HepG2 (cell line): ENCODE measurements around the gene ST3GAL2. TPM values are rescaled to one million over a fixed set of nuclear protein-coding genes. Genes with fewer than 3 reads are reported as not detected.
A peak's percentile ranks its signal among the peaks of the same experiment; 100 is the strongest.

ENCODE experiments used
- AGO1 ChIP-seq: fragments of 200-400 bp; formaldehyde crosslinking; IDR thresholded peaks from 2 replicates; pipeline ENCODE4 v1.6.1; 2017; ENCODE audit warnings: mild to moderate bottlenecking, low read depth, low read length, moderate library complexity; ENCODE audit not compliant: poor library complexity, severe bottlenecking
- ATRX ChIP-seq: sonication (generic); formaldehyde crosslinking; IDR thresholded peaks from 2 replicates; pipeline ENCODE4 v1.4.0; 2020; ENCODE audit warnings: missing genetic modification reagents, borderline replicate concordance
- BCLAF1 ChIP-seq: fragments of 450-650 bp; IDR thresholded peaks from 2 replicates; pipeline ENCODE4 v1.6.1; 2017; ENCODE audit warnings: mild to moderate bottlenecking
- CBX2 ChIP-seq, 2 experiments: fragments of 200-600 bp in 1 of 2; sonication (generic); formaldehyde crosslinking in 1 of 2; IDR thresholded peaks; 2 replicates each; pipeline versions ENCODE4 v1.7.0 to v1.8.1; 2018 to 2022; ENCODE audit warnings: low read depth in 2 of 2, low read length in 1 of 2, mild to moderate bottlenecking in 1 of 2, missing genetic modification reagents in 1 of 2
- FLYWCH1 ChIP-seq: sonication (generic); formaldehyde crosslinking; IDR thresholded peaks from 2 replicates; pipeline ENCODE4 v1.8.1; 2023; ENCODE audit warnings: mild to moderate bottlenecking, missing genetic modification reagents
- GLI4 ChIP-seq: sonication (generic); formaldehyde crosslinking; IDR thresholded peaks from 2 replicates; pipeline ENCODE4 v1.5.1; 2020; ENCODE audit warnings: missing genetic modification reagents, mild to moderate bottlenecking, moderate library complexity, borderline replicate concordance
- GTF3A ChIP-seq: sonication (generic); formaldehyde crosslinking; conservative IDR thresholded peaks from 2 replicates; pipeline ENCODE4 v1.4.0; 2020; ENCODE audit warnings: mild to moderate bottlenecking, missing genetic modification reagents
- PHB2 ChIP-seq: fragments of 450-650 bp; IDR thresholded peaks from 2 replicates; pipeline ENCODE4 v1.6.1; 2018; ENCODE audit not compliant: partially characterized antibody
- REPIN1 ChIP-seq: sonication (generic); formaldehyde crosslinking; IDR thresholded peaks from 2 replicates; pipeline ENCODE4 v1.8.0; 2022; ENCODE audit warnings: missing genetic modification reagents, low read depth, mild to moderate bottlenecking, borderline replicate concordance
- SMAD1 ChIP-seq: sonication (generic); formaldehyde crosslinking; IDR thresholded peaks from 2 replicates; pipeline ENCODE4 v1.4.0; 2020; ENCODE audit warnings: missing genetic modification reagents, low read depth, mild to moderate bottlenecking, borderline replicate concordance
- U2AF2 ChIP-seq: fragments of 200-400 bp; formaldehyde crosslinking; IDR thresholded peaks from 2 replicates; pipeline ENCODE4 v1.6.1; 2017; ENCODE audit warnings: low read depth, mild to moderate bottlenecking, low read length
- ZBTB14 ChIP-seq: sonication (generic); formaldehyde crosslinking; IDR thresholded peaks from 2 replicates; pipeline ENCODE4 v1.4.0; 2020; ENCODE audit warnings: missing genetic modification reagents
- ZKSCAN1 ChIP-seq: fragments of 150-350 bp; IDR thresholded peaks from 2 replicates; pipeline ENCODE4 v1.6.1; 2014; ENCODE audit warnings: low read length
- ZNF256 ChIP-seq: sonication (generic); formaldehyde crosslinking; conservative IDR thresholded peaks from 2 replicates; pipeline ENCODE4 v1.4.0; 2020; ENCODE audit warnings: missing genetic modification reagents
- ZNF276 ChIP-seq: sonication (generic); formaldehyde crosslinking; IDR thresholded peaks from 2 replicates; pipeline ENCODE4 v1.4.0; 2020; ENCODE audit warnings: mild to moderate bottlenecking, low read depth, missing genetic modification reagents
- ZNF3 ChIP-seq: IDR thresholded peaks from 2 replicates; pipeline ENCODE4 v1.7.0; 2017; ENCODE audit warnings: inconsistent platforms
- ZNF576 ChIP-seq: sonication (generic); formaldehyde crosslinking; IDR thresholded peaks from 2 replicates; pipeline ENCODE4 v1.4.0; 2020; ENCODE audit warnings: mild to moderate bottlenecking, missing genetic modification reagents
- ZNF605 ChIP-seq: sonication (generic); formaldehyde crosslinking; IDR thresholded peaks from 2 replicates; pipeline ENCODE4 v1.8.0; 2022; ENCODE audit warnings: mild to moderate bottlenecking, missing genetic modification reagents
- ZNF839 ChIP-seq: sonication (generic); formaldehyde crosslinking; IDR thresholded peaks from 2 replicates; pipeline ENCODE4 v1.4.0; 2020; ENCODE audit warnings: missing genetic modification reagents, mild to moderate bottlenecking, borderline replicate concordance
- polyA plus RNA-seq, 8 experiments: library from polyadenylated mRNA; depleted of rRNA in 3 of 8; stranded (reverse) in 7 of 8; unstranded in 1 of 8; fragments of >200 nt; fragmentation: Illumina TruSeq in 4 of 8; extraction: Trizol in 4 of 8; gene quantifications; 2 replicates each; pipeline versions ENCODE4 v1.2.1 to v1.2.3, GENCODE V29; 2011 to 2016; ENCODE audit warnings: low read depth in 4 of 8, missing spikeins in 1 of 8, mixed read lengths in 1 of 8; ENCODE audit not compliant: insufficient read depth in 1 of 8
- total RNA-seq, 5 experiments: library from RNA; depleted of rRNA; stranded (reverse); fragments of >200 nt; fragmentation: Illumina TruSeq; extraction: Trizol; gene quantifications; 2 replicates each; pipeline ENCODE4 v1.2.3, GENCODE V29; 2016; ENCODE audit warnings: low read depth in 1 of 5
- TF ChIP-seq, protein P1 (sequence below): sonication (generic); formaldehyde crosslinking; IDR thresholded peaks from 2 replicates; pipeline ENCODE4 v1.8.0; 2022; ENCODE audit warnings: missing genetic modification reagents, low read depth, mild to moderate bottlenecking, borderline replicate concordance
- TF ChIP-seq, protein P2 (sequence below): sonication (generic); formaldehyde crosslinking; IDR thresholded peaks from 2 replicates; pipeline ENCODE4 v1.5.1; 2020; ENCODE audit warnings: mild to moderate bottlenecking, moderate library complexity, missing genetic modification reagents

The ST3GAL2 gene
- total and polyA plus RNA-seq, 2 of the 13 experiments (the other 11 are each of a cell fraction or from before 2014, with no cell fraction given): 16.3 to 24.9 TPM

GRCh38 chr16:70380248-70380918, 58.5 kb downstream of the ST3GAL2 start (continued):
- TF ChIP-seq ZNF276 (no peak), ZNF3 (no peak), ZKSCAN1 (no peak), ZBTB14 (CRISPR knock-in tag) (peak; percentile 36; the same call in 1 of the 2 replicates), U2AF2 (no peak), ZNF839 (CRISPR knock-in tag) (no peak; the same call in 1 of the 2 replicates), AGO1 (peak; percentile 93), REPIN1 (CRISPR knock-in tag) (peak; percentile 7; the same call in 1 of the 2 replicates), GTF3A (CRISPR knock-in tag) (no peak; the same call in 1 of the 2 replicates), ZNF256 (CRISPR knock-in tag) (no peak), ZNF605 (CRISPR knock-in tag) (no peak), BCLAF1 (no peak), ATRX (CRISPR knock-in tag) (no peak), FLYWCH1 (CRISPR knock-in tag) (peak; percentile 87), CBX2 (IDR thresholded peaks at IDR 0.05; ENCODE audit: low read depth, low read length) (no peak), CBX2 (CRISPR knock-in tag; IDR thresholded peaks at IDR 0.05; ENCODE audit: low read depth) (no peak; the same call in 1 of the 2 replicates), PHB2 (no peak), SMAD1 (peak; percentile 10; the same call in 1 of the 2 replicates), ZNF576 (CRISPR knock-in tag) (peak; percentile 89), GLI4 (no peak)
- TF ChIP-seq, protein P1, sequence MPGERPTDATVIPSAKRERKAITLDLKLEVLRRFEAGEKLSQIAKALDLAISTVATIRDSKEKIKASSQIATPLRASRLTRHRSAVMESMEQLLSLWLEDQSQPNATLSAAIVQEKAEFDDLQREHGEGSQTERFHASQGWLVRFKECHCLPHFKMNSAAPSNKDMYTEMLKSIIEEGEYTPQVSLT (CRISPR knock-in tag): no peak
- TF ChIP-seq, protein P2, sequence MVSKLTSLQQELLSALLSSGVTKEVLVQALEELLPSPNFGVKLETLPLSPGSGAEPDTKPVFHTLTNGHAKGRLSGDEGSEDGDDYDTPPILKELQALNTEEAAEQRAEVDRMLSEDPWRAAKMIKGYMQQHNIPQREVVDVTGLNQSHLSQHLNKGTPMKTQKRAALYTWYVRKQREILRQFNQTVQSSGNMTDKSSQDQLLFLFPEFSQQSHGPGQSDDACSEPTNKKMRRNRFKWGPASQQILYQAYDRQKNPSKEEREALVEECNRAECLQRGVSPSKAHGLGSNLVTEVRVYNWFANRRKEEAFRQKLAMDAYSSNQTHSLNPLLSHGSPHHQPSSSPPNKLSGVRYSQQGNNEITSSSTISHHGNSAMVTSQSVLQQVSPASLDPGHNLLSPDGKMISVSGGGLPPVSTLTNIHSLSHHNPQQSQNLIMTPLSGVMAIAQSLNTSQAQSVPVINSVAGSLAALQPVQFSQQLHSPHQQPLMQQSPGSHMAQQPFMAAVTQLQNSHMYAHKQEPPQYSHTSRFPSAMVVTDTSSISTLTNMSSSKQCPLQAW (CRISPR knock-in tag): no peak
